Epithelial cell of esophagus (primary cell): ENCODE results near the gene TEC.

Source experiments
- DNase-seq: peaks from one replicate; pipeline ENCODE4 v3.0.0; 2010; ENCODE audit warnings: low read depth
- H3K4me3 ChIP-seq: 2 replicates; pipeline ENCODE4 v1.5.1; 2011; ENCODE audit warnings: mild to moderate bottlenecking, low read length, control low read depth
- CTCF ChIP-seq: IDR thresholded peaks from 2 replicates; pipeline ENCODE4 v1.5.1; 2011; ENCODE audit warnings: low read depth, mild to moderate bottlenecking, low read length, control low read depth, inconsistent platforms; ENCODE audit not compliant: insufficient read depth; ENCODE audit errors: missing control alignments

The TEC gene

DNA sequence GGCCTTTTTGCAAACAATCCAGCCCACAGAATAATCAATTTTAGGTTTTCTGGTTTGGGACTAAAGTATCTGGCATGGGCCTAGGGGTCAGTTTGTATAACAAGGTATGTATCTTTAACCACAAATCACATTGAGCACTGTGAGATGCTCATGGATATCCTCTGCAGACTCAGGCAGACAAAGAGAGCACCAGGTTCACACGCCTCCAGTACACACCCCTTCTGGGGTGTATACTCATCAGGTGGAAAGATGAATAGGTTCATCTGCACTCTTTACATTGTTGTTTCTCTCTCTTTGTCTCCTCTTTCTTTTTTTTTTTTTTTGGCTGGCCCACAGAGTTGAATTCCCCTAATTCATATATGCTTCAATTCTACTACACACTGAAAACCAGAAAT is 21.1 kb downstream of the TEC start:
- no peak overlapping the region for H3K4me3 ChIP-seq
- DNase-seq = no peak
- no peak for TF ChIP-seq CTCF

DNA sequence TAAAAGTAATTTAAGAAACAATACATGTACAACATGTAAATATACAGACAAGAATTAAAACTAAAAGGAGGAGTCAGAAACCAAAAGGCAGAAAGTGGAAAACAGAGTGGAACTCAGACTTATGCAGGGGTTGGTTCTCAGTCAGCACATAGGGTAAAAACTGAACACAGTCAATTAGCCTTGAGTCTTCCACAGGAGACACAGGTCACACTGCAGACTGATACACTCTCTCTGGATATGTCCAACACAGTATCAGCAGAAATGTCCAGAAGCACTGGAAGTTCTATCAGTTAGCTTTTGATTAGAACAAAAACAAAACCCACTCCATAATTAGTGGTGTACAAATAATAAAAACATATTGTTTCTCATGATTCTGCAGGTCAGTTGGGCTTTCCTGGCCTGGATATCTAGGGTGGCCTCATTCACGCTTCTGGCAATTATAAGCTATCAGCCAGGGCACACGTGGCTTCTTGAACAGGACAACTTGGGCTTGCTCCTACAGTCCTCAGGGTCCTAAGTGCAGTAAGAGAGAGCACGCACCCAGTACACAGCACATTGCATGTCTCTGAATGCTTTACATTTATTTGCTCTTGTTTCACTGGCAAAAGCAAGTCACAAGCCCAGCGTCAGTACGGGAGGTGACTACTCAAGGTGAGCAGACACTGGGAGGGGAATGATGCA is 21.6 kb downstream of the TEC start:
- TF ChIP-seq CTCF = no peak
- no peak for DNase-seq
- H3K4me3 ChIP-seq = no peak overlapping the region

DNA sequence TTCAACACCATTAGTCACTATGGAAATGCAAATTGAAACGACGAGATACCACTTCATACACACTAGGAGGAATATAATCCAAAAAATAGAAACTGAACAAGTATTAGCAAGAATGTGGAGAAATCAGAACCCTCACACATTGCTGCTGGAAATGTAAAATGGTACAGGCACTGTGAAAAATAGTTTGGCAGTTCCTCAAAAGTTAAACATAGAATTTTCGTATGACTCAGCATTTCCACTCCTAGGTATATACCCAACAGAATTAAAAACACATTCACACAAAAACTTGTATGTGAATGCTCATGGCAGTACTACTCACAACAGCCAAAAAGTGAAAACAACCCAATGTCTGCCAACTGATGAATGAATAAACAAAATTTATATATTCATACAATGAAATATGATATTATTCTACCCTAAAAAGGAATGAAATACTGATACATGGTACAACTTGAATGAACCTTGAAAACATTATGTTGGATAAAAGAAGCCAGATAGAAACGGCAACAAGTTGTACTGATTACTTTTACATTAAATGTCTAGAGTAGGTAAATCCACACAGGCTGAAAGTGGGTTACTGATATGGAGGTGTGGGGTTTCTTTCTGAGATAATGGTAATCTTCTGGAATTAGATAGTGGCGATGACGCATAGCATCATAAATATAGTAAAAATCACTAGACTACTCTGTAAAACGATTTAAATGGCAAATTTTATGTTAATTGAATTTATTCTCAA is 22.3 kb downstream of the TEC start:
- no peak for TF ChIP-seq CTCF
- no peak overlapping the region for H3K4me3 ChIP-seq
- DNase-seq = no peak

DNA sequence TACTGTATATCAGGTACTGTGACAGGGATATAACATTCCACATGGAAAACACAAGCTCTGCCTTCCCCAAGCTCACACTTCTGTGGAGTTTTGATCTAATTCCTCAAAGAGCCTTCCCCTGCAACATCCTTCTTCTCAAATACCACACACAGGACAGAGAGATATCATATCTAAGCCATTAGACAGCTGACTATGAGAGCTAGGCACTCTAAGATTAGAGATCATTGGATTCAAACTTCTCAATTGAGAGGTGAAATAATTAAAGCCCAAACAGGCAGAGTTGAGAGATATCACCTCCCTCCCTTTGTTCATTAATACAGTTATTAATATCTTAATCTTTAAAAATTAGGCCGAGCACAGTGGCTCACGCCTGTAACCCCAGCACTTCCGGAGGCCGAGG is 25.0 kb downstream of the TEC start:
- no peak overlapping the region for H3K4me3 ChIP-seq
- no peak for DNase-seq
- no peak for TF ChIP-seq CTCF

- H3K4me3 ChIP-seq = no peak overlapping the region
- DNase-seq = peak; percentile 30
- no peak for TF ChIP-seq CTCF
These were observed 25.8 kb downstream of the TEC start for GRCh38 chr4:48243887-48244286.

- no peak for DNase-seq
- TF ChIP-seq CTCF = no peak
- H3K4me3 ChIP-seq = no peak overlapping the region
These were observed 26.2 kb downstream of the TEC start for GRCh38 chr4:48243429-48243828.
